NT2/D1 (cell line): ENCODE measurements around the gene SMG9.

Experiments used
- DNase-seq: peaks from one replicate; pipeline ENCODE4 v3.0.0-alpha.2; 2011; ENCODE audit warnings: low read depth, low spot score
- H3K27me3 ChIP-seq: 2 replicates; pipeline ENCODE4 v1.6.0; 2011; ENCODE audit warnings: mild to moderate bottlenecking; ENCODE audit not compliant: insufficient read length, insufficient read depth
- H3K36me3 ChIP-seq: 2 replicates; pipeline ENCODE4 v1.6.1; 2011; ENCODE audit warnings: mild to moderate bottlenecking, low read length, mixed read lengths; ENCODE audit not compliant: insufficient read depth, insufficient read length
- H3K4me1 ChIP-seq: 2 replicates; pipeline ENCODE4 v1.5.1; 2011; ENCODE audit not compliant: insufficient read depth, insufficient read length
- H3K4me3 ChIP-seq: 2 replicates; pipeline ENCODE4 v1.5.1; 2011; ENCODE audit warnings: low read depth; ENCODE audit not compliant: insufficient read length
- H3K9ac ChIP-seq: 2 replicates; pipeline ENCODE4 v1.6.0; 2011; ENCODE audit warnings: low read depth; ENCODE audit not compliant: insufficient read length
- H3K9me3 ChIP-seq: 2 replicates; pipeline ENCODE4 v1.5.1; 2011; ENCODE audit warnings: mild to moderate bottlenecking, low read length; ENCODE audit not compliant: insufficient read depth
- SUZ12 ChIP-seq: IDR thresholded peaks from 2 replicates; pipeline ENCODE4 v1.6.1; 2011; ENCODE audit not compliant: insufficient read length, insufficient read depth; ENCODE audit errors: extremely low read depth
- YY1 ChIP-seq: IDR thresholded peaks from 2 replicates; pipeline ENCODE4 v1.6.1; 2011; ENCODE audit not compliant: insufficient read length, insufficient read depth
- ZNF274 ChIP-seq: IDR thresholded peaks from 2 replicates; pipeline ENCODE4 v1.6.1; 2011; ENCODE audit warnings: mild to moderate bottlenecking, low read depth, low read length

SMG9 gene

GRCh38 chr19:43729919-43730318 lies 24.8 kb downstream of the SMG9 start:
- Histone ChIP-seq H3K4me1 (peaks cover 8% of the 10 kb centered on the region), H3K27me3 (no peaks in the 10 kb centered on the region), H3K9me3 (no peaks in the 10 kb centered on the region), H3K9ac (no peak overlapping the region), H3K36me3 (peaks cover 60% of the 10 kb centered on the region), H3K4me3 (no peak overlapping the region)
- DNase-seq: no peak
- TF ChIP-seq ZNF274: no peak
- TF ChIP-seq SUZ12: no peak
- no peak for TF ChIP-seq YY1

GRCh38 chr19:43727593-43727853 lies 27.2 kb downstream of the SMG9 start:
- DNase-seq: no peak
- TF ChIP-seq YY1 (no peak), SUZ12 (no peak), ZNF274 (no peak)
- Histone ChIP-seq H3K9ac (no peak overlapping the region), H3K36me3 (peaks cover 37% of the 10 kb centered on the region), H3K27me3 (no peaks in the 10 kb centered on the region), H3K4me3 (no peak overlapping the region), H3K9me3 (no peaks in the 10 kb centered on the region), H3K4me1 (peaks cover 8% of the 10 kb centered on the region)

GRCh38 chr19:43726736-43727592 lies 27.8 kb downstream of the SMG9 start:
- no peak for DNase-seq
- H3K4me1 ChIP-seq: peaks cover 8% of the 10 kb centered on the region

GRCh38 chr19:43725468-43725867 lies 29.3 kb downstream of the SMG9 start:
- DNase-seq: no peak

More at GRCh38 chr19:43726736-43727592, 27.8 kb downstream of the SMG9 start:
- Histone ChIP-seq H3K36me3 (peaks cover 31% of the 10 kb centered on the region), H3K27me3 (no peaks in the 10 kb centered on the region), H3K9ac (no peak overlapping the region), H3K4me3 (no peak overlapping the region), H3K9me3 (no peaks in the 10 kb centered on the region)
- no peak for TF ChIP-seq ZNF274
- TF ChIP-seq SUZ12: no peak
- TF ChIP-seq YY1: no peak

GRCh38 chr19:43724896-43725295 lies 29.9 kb downstream of the SMG9 start:
- no peak for TF ChIP-seq YY1
- TF ChIP-seq SUZ12: no peak
- no peak for TF ChIP-seq ZNF274
- Histone ChIP-seq H3K36me3 (peaks cover 14% of the 10 kb centered on the region), H3K27me3 (no peaks in the 10 kb centered on the region), H3K4me1 (peaks cover 4% of the 10 kb centered on the region), H3K4me3 (no peak overlapping the region), H3K9ac (no peak overlapping the region), H3K9me3 (no peaks in the 10 kb centered on the region)
- DNase-seq: no peak

More at GRCh38 chr19:43725468-43725867, 29.3 kb downstream of the SMG9 start:
- peaks cover 4% of the 10 kb centered on the region for H3K4me1 ChIP-seq
- no peaks in the 10 kb centered on the region for H3K27me3 ChIP-seq
- H3K9me3 ChIP-seq: no peaks in the 10 kb centered on the region
- TF ChIP-seq YY1: no peak
- TF ChIP-seq ZNF274: no peak
- no peak for TF ChIP-seq SUZ12
- H3K4me3 ChIP-seq: no peak overlapping the region
- H3K36me3 ChIP-seq: peaks cover 17% of the 10 kb centered on the region
- no peak overlapping the region for H3K9ac ChIP-seq

GRCh38 chr19:43723588-43723987 lies 31.2 kb downstream of the SMG9 start:
- H3K9me3 ChIP-seq: no peaks in the 10 kb centered on the region
- no peak for TF ChIP-seq YY1
- no peak for TF ChIP-seq ZNF274
- no peak for TF ChIP-seq SUZ12
- H3K27me3 ChIP-seq: no peaks in the 10 kb centered on the region
- DNase-seq: no peak
- H3K4me3 ChIP-seq: no peak overlapping the region
- no peak overlapping the region for H3K9ac ChIP-seq
- no peaks in the 10 kb centered on the region for H3K4me1 ChIP-seq
- peaks cover 2% of the 10 kb centered on the region for H3K36me3 ChIP-seq

- H3K36me3 ChIP-seq: no peaks in the 10 kb centered on the region
- no peaks in the 10 kb centered on the region for H3K4me1 ChIP-seq
- no peak overlapping the region for H3K9ac ChIP-seq
- no peaks in the 10 kb centered on the region for H3K9me3 ChIP-seq
- no peak for TF ChIP-seq ZNF274
- no peak for TF ChIP-seq YY1
- no peak for TF ChIP-seq SUZ12
- H3K4me3 ChIP-seq: no peak overlapping the region
- DNase-seq: no peak
- H3K27me3 ChIP-seq: no peaks in the 10 kb centered on the region
Measured at GRCh38 chr19:43721469-43722048, 33.2 kb downstream of the SMG9 start.
